Activated naive CD8-positive, alpha-beta T cell treated with anti-CD3 and anti-CD28 coated beads, Interleukin-2, amount 50 U/mL, for 24 hours (primary cell): ENCODE measurements around the gene GUCA2A.

Experiments used
- ATAC-seq: fragments of 150-1000 bp; cut with Tn5 transposase; one replicate; pipeline ENCODE4 v1.10.0; 2021
- DNase-seq: peaks from one replicate; pipeline ENCODE4 v3.0.0; 2021
- H3K27ac Mint-ChIP-seq: one replicate; pipeline ENCODE4 v1.8.0; 2021; ENCODE audit warnings: mild to moderate bottlenecking, mixed read lengths
- H3K27me3 Mint-ChIP-seq: one replicate; pipeline ENCODE4 v1.8.0; 2021; ENCODE audit warnings: mixed read lengths
- H3K36me3 Mint-ChIP-seq: one replicate; pipeline ENCODE4 v1.8.0; 2021; ENCODE audit warnings: low read depth, mixed read lengths
- H3K4me1 Mint-ChIP-seq: one replicate; pipeline ENCODE4 v1.8.0; 2021; ENCODE audit warnings: mixed read lengths
- H3K4me3 Mint-ChIP-seq: one replicate; pipeline ENCODE4 v1.8.0; 2021; ENCODE audit warnings: mild to moderate bottlenecking, moderate library complexity, mixed read lengths
- H3K9me3 Mint-ChIP-seq: one replicate; pipeline ENCODE4 v1.8.0; 2021; ENCODE audit warnings: mixed read lengths

The GUCA2A gene

DNA sequence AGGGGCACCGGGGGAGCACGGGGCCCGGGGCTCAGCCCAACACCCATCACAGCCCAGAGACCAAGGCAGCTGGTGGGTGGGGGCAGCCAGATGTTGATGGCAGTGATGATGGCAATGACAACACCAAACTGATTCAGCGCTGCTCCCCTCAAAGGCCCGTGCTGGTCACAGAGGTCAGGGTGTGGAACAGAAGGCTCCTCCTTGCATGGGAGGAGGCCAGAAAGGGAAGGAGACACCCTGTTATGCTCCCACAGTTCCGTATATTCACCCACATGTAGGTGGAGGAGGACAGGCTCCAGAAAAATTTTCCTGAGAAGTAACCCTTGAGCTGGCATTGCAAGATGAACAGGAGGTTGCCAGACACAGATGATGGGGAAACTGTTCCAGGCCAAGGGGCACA lies 10.9 kb downstream of the GUCA2A start:
- no peak overlapping the region for H3K4me3 Mint-ChIP-seq
- DNase-seq (no peak), ATAC-seq (no peak)
- no peaks in the 10 kb centered on the region for H3K36me3 Mint-ChIP-seq
- H3K9me3 Mint-ChIP-seq = no peaks in the 10 kb centered on the region
- H3K4me1 Mint-ChIP-seq = peaks cover 4% of the 10 kb centered on the region
- peaks cover 6% of the 10 kb centered on the region for H3K27me3 Mint-ChIP-seq
- H3K27ac Mint-ChIP-seq = no peak overlapping the region

GRCh38 chr1:42152907-42153600 lies 11.5 kb downstream of the GUCA2A start, which contains the start of gene GUCA2B:
Gene GUCA2B, plus strand, starts transcription at chr1:42153410. Its CDS starts 41 bp downstream, at chr1:42153451.
- no peak within 1 kb of the TSS for H3K4me3 Mint-ChIP-seq
- no peak for DNase-seq
- H3K27ac Mint-ChIP-seq = no peak within 1 kb of the TSS
- H3K9me3 Mint-ChIP-seq = no peaks in the 10 kb centered on the region
- H3K4me1 Mint-ChIP-seq = peaks cover 4% of the 10 kb centered on the region
- H3K27me3 Mint-ChIP-seq = peaks cover 6% of the 10 kb centered on the region
- no peak for ATAC-seq
- no peaks in the 10 kb centered on the region for H3K36me3 Mint-ChIP-seq

DNA sequence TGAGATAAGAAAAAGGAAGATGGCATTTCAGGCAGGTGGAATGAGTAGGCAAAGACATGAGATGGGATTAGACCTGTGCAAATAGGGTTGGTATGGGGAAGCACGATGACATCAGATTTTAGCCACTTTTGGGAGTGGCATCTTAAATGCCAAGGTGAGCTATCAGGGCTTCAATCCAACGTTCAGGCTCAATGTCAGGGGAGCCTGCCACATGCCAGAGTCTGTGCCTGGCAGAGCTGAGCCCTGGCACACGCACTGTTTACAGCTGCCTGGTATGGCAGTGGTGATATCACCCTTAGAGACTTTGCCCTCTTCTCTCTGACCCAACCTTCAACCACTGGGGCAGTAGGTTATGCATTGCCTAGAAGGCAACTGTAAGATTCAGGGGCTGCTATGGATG lies 12.4 kb downstream of the GUCA2A start:
- no peak overlapping the region for H3K4me3 Mint-ChIP-seq
- H3K9me3 Mint-ChIP-seq = no peaks in the 10 kb centered on the region
- peaks cover 6% of the 10 kb centered on the region for H3K27me3 Mint-ChIP-seq
- H3K4me1 Mint-ChIP-seq = no peaks in the 10 kb centered on the region
- DNase-seq = no peak
- no peaks in the 10 kb centered on the region for H3K36me3 Mint-ChIP-seq
- H3K27ac Mint-ChIP-seq = no peak overlapping the region
- no peak for ATAC-seq

- no peaks in the 10 kb centered on the region for H3K36me3 Mint-ChIP-seq
- DNase-seq = no peak
- H3K27ac Mint-ChIP-seq = no peak overlapping the region
- H3K4me1 Mint-ChIP-seq = no peaks in the 10 kb centered on the region
- no peaks in the 10 kb centered on the region for H3K9me3 Mint-ChIP-seq
- peaks cover 6% of the 10 kb centered on the region for H3K27me3 Mint-ChIP-seq
- H3K4me3 Mint-ChIP-seq = no peak overlapping the region
- no peak for ATAC-seq
These were observed 13.9 kb downstream of the GUCA2A start for GRCh38 chr1:42150651-42151050.

- Mint-ChIP-seq H3K4me3 (no peak overlapping the region), H3K27ac (no peak overlapping the region), H3K4me1 (peaks cover 4% of the 10 kb centered on the region), H3K27me3 (peaks cover 10% of the 10 kb centered on the region), H3K36me3 (no peaks in the 10 kb centered on the region), H3K9me3 (no peaks in the 10 kb centered on the region)
- ATAC-seq = no peak
- no peak for DNase-seq
These were observed 16.4 kb downstream of the GUCA2A start for GRCh38 chr1:42148166-42148565.

DNA sequence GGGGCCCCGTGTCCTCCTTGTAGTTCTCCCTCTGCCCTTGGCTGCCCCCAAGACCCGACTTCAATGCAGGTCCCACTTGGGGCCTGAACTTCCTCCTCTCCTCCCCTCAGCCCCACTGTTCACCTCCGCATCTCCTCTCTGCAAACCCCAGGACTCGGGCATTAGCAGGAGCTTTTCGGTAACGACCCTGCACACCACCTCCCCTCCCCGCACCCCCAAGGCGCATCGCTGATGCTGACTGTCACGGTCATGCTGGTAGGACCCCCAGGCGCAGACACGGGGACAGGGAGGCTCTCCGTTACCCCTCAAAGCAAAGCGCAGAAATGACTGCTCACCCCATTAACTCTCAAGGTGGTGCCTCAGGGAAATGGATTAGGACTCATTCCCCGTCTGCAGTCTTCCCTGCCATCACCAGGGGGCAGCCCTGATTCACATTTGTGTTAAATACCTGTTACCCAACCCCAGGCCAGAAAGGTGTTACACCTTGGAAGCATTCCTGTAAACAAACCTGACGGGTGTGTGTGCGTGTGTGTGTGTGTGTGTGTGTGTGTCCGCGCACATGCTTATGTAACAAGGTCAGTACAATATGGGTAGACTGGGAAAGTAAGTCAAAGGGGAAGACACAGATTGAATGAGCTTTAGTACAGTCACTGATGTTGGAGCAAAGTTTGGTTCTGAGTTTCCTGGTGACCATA lies 17.8 kb downstream of the GUCA2A start:
- Mint-ChIP-seq H3K4me3 (no peak overlapping the region), H3K27ac (no peak overlapping the region)

DNA sequence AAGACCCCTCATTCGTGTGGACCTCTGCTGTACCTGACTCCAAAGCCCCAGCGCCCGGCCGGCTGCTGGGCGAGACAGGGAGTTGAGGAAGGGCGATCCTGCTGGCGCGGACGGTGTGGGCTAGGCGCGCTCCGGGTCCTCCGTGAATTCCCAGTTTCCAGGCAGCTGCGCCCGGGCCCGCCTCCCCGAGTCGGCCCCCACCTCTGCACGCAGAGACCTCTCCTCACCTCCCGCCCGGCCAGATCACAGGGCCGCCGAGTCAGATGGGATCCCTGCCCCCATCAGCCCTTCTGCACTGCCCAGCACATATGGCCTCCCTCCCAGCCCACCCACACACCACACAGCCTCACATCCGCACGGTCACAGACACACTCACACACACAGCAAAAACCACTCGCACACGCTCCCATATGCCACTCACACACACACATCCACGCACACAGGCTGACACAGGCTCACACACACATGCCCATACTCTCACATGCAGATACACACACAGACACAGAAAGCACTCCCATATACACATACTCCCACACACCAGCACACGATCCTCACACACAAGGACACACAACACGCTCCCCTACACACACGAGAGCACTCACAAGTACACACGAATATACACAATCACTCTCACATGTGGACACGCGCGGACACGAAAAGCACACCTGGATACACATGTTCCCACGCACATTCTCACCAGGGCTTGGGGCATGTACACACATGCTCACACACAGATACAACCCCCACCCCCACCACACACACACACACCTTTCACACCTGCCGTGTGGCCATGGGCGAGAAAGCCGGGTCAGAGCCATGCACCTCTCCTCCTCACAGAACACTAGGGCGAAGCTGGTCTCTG lies 18.6 kb downstream of the GUCA2A start:
- ATAC-seq (no peak), DNase-seq (no peak)
- Mint-ChIP-seq H3K9me3 (no peaks in the 10 kb centered on the region), H3K4me1 (peaks cover 6% of the 10 kb centered on the region), H3K27ac (no peak overlapping the region), H3K4me3 (no peak overlapping the region), H3K36me3 (no peaks in the 10 kb centered on the region), H3K27me3 (peaks cover 16% of the 10 kb centered on the region)

More for the DNA sequence above, 17.8 kb downstream of the GUCA2A start:
- ATAC-seq (peak; percentile 47), DNase-seq (peak; percentile 73)
- Mint-ChIP-seq H3K9me3 (no peaks in the 10 kb centered on the region), H3K27me3 (peaks cover 15% of the 10 kb centered on the region), H3K36me3 (no peaks in the 10 kb centered on the region), H3K4me1 (peaks cover 6% of the 10 kb centered on the region)

DNA sequence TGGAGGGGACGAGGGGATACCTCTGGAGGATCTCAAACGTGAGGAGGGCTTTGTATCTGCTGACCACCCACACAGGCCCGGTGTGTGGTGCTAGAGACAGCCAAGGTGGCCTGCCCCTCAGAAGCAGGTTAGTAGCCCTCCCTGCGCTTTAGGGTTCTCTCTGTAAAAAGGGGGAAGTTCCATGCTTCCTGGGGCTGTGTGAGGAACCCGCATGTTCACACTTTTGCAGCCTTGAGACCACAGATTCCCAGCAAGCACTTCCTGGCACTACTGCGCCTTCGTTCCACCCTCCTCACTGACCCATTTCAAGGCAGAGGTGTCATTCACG lies 19.2 kb downstream of the GUCA2A start:
- Mint-ChIP-seq H3K4me1 (peaks cover 6% of the 10 kb centered on the region), H3K27ac (no peak overlapping the region), H3K27me3 (peaks cover 18% of the 10 kb centered on the region), H3K9me3 (no peaks in the 10 kb centered on the region), H3K4me3 (no peak overlapping the region), H3K36me3 (no peaks in the 10 kb centered on the region)
- DNase-seq (no peak), ATAC-seq (no peak)

- Mint-ChIP-seq H3K9me3 (no peaks in the 10 kb centered on the region), H3K27ac (no peak overlapping the region), H3K4me3 (no peak overlapping the region), H3K36me3 (no peaks in the 10 kb centered on the region), H3K4me1 (peaks cover 6% of the 10 kb centered on the region), H3K27me3 (peaks cover 13% of the 10 kb centered on the region)
- ATAC-seq (no peak), DNase-seq (no peak)
These were observed 19.7 kb downstream of the GUCA2A start for GRCh38 chr1:42144711-42145388.

- no peak overlapping the region for H3K27ac Mint-ChIP-seq
- ATAC-seq (no peak), DNase-seq (no peak)
- H3K36me3 Mint-ChIP-seq = no peaks in the 10 kb centered on the region
- no peaks in the 10 kb centered on the region for H3K9me3 Mint-ChIP-seq
- peaks cover 13% of the 10 kb centered on the region for H3K27me3 Mint-ChIP-seq
- H3K4me1 Mint-ChIP-seq = peaks cover 6% of the 10 kb centered on the region
- no peak overlapping the region for H3K4me3 Mint-ChIP-seq
These were observed 20.4 kb downstream of the GUCA2A start for GRCh38 chr1:42143896-42144710.

DNA sequence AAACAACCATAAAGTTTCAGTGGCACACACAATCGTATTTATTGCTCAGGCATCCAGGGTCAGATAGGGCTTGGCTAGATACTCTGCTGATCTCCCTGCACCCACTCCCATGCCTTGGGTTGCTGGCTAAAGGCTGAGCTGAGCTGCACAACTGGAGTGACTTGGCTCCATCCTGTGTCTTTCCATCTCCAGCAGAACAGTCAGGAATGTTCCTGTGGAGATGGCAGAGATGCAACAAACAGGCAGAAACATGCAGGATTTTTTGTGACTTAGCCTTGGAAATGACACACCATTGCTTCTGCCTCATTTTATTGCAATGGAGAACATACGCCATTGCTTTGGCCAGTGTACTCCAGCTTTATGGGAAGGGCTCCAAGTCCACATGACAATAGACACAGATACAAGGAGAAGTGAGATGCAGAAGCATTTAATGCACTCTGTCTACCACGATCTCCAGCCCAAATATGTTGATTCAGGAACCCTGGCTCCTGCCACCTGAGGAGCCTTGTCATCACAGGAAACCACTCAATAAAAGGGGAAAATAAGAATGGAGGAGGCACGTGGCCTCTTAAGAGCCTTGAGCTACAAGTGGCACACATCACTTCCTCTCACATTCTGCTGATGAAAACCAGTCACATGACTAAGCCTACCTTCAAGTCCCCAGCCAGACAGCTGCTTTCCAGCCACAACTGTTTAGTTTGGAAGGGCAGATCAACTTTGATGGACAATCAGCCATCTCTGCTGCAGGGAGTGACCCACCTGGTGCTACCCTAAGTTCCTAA lies 21.5 kb downstream of the GUCA2A start:
- no peak overlapping the region for H3K27ac Mint-ChIP-seq
- H3K9me3 Mint-ChIP-seq = no peaks in the 10 kb centered on the region
- peaks cover 6% of the 10 kb centered on the region for H3K4me1 Mint-ChIP-seq
- ATAC-seq (no peak), DNase-seq (no peak)
- no peaks in the 10 kb centered on the region for H3K36me3 Mint-ChIP-seq
- peaks cover 13% of the 10 kb centered on the region for H3K27me3 Mint-ChIP-seq
- H3K4me3 Mint-ChIP-seq = no peak overlapping the region

DNA sequence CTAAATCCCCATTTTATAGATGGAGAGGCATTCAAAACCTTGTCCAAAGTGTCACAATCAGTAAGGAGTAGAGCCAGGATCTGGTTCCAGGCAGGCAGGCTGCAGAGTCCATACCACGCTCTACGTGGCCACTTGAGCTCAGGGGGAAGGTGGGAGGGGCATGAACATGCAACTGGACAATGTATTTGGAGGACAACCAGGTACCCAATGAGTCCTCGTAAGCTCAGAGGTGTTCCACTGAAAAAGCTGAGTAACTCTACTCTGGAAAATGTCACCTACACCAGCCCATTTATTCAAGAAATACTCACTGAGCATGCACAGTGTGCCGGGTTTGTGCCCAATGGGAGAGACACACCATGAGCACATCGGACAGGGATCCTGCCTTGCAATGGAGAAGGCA lies 22.6 kb downstream of the GUCA2A start:
- Mint-ChIP-seq H3K4me3 (no peak overlapping the region), H3K4me1 (peaks cover 6% of the 10 kb centered on the region), H3K9me3 (no peaks in the 10 kb centered on the region), H3K36me3 (no peaks in the 10 kb centered on the region), H3K27ac (no peak overlapping the region), H3K27me3 (peaks cover 16% of the 10 kb centered on the region)
- ATAC-seq (no peak), DNase-seq (no peak)

DNA sequence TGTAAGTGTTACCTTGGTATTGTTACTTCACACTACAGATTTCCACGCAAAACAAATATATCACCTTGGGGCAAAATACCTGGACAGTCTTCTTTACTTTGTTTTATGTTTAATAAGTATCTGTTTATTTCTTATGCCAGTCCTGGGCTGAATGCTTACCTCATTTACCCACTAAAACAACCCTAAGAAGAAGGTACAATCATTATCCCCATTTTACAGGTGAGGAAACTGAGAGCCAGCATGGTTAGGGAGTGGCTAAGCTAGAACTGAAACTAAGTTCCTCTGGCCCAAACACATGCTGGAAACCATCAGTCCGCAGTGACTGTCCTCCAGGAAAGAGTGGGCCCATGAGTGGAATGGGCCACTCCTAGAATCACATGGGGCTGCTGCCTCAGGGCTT lies 24.4 kb downstream of the GUCA2A start:
- no peak for ATAC-seq
- Mint-ChIP-seq H3K27me3 (peaks cover 18% of the 10 kb centered on the region), H3K27ac (no peak overlapping the region), H3K4me1 (peaks cover 6% of the 10 kb centered on the region), H3K9me3 (no peaks in the 10 kb centered on the region), H3K36me3 (no peaks in the 10 kb centered on the region), H3K4me3 (no peak overlapping the region)
- DNase-seq = no peak
